GM12878 (cell line): Measurements from ENCODE around the gene DUSP16. TPM values are rescaled to one million over a fixed set of nuclear protein-coding genes. Genes with fewer than 3 reads are reported as not detected.

ENCODE experiments used
- ATAC-seq: fragments of 200-7000 bp; cut with Tn5 transposase; 3 replicates; pipeline ENCODE4 v1.9.1; 2020; ENCODE audit warnings: mild to moderate bottlenecking, moderate library complexity
- BruUV-seq: library from RNA; stranded (reverse); fragments of 400-500 nt; replicated peaks from 2 replicates; lab custom pipeline; 2021; lab: Mats Ljungman, UMichigan
- CTCF ChIA-PET: fragments of 300-600 bp; sonication (Branson Sonifier 250); formaldehyde crosslinking; extraction: SDS; loops from one replicate; lab custom pipeline; 2021; ENCODE audit warnings: inconsistent platforms; lab: Yijun Ruan, JAX
- POLR2A ChIA-PET: fragments of 350-600 bp; formaldehyde crosslinking; extraction: SDS; loops from one replicate; lab custom pipeline; 2021; ENCODE audit warnings: inconsistent platforms; lab: Charles Lee
- RAD21 ChIA-PET: fragments of 300-600 bp; sonication (Branson Sonifier 250); formaldehyde crosslinking; loops from one replicate; lab custom pipeline; 2023; ENCODE audit warnings: antibody characterized with exemption; ENCODE audit not compliant: unreplicated experiment; lab: Charles Lee
- SMC1A ChIA-PET: fragments of 300-600 bp; sonication (Branson Sonifier 250); formaldehyde crosslinking; loops from one replicate; lab custom pipeline; 2023; ENCODE audit not compliant: unreplicated experiment, uncharacterized antibody; lab: Charles Lee
- DNase-seq: peaks from one replicate; pipeline ENCODE4 v3.0.0-alpha.2; 2011; ENCODE audit warnings: low read depth, low spot score
- FAIRE-seq: peaks from 3 replicates; lab custom pipeline; 2011; peaks lifted over from hg19 to GRCh38; lab: Jason Lieb, UNC
- H2AFZ ChIP-seq: 2 replicates; pipeline ENCODE4 v1.6.0; 2011; ENCODE audit warnings: low read depth, low read length, control low read depth; ENCODE audit not compliant: control insufficient read depth
- H3K27ac ChIP-seq: 2 replicates; pipeline ENCODE4 v1.5.1; 2011; ENCODE audit warnings: control low read depth; ENCODE audit not compliant: control insufficient read depth, insufficient read depth
- H3K27me3 ChIP-seq, 2 experiments: replicated peaks in 1 of 2; 2 replicates each; pipeline versions ENCODE4 v1.6.0 to v1.6.1; 2011; ENCODE audit warnings: low read length in 1 of 2; ENCODE audit not compliant: control insufficient read depth in 2 of 2, insufficient read depth in 2 of 2
- H3K36me3 ChIP-seq, 2 experiments: 2 replicates each; pipeline ENCODE4 v1.5.1; 2011; ENCODE audit warnings: low read length in 1 of 2; ENCODE audit not compliant: control insufficient read depth in 2 of 2, insufficient read depth in 2 of 2
- H3K4me1 ChIP-seq: 2 replicates; pipeline ENCODE4 v1.6.1; 2011; ENCODE audit warnings: mild to moderate bottlenecking, low read length, moderate library complexity, mixed read lengths; ENCODE audit not compliant: control insufficient read depth, insufficient read depth
- H3K4me2 ChIP-seq: 2 replicates; pipeline ENCODE4 v1.6.0; 2011; ENCODE audit warnings: control low read depth; ENCODE audit not compliant: control insufficient read depth, insufficient read depth
- H3K4me3 ChIP-seq: fragments of 200-600 bp; sonication (generic); 2 replicates; pipeline ENCODE4 v1.5.1; 2016
- H3K79me2 ChIP-seq: 2 replicates; pipeline ENCODE4 v1.6.0; 2011; ENCODE audit warnings: low read length; ENCODE audit not compliant: control insufficient read depth, insufficient read depth
- H3K9ac ChIP-seq: 2 replicates; pipeline ENCODE4 v1.8.0; 2011; ENCODE audit warnings: low read length, control low read depth, mixed read lengths; ENCODE audit not compliant: control insufficient read depth, insufficient read depth
- H3K9me3 ChIP-seq: replicated peaks from 3 replicates; pipeline ENCODE4 v1.5.1; 2011; ENCODE audit warnings: mild to moderate bottlenecking, low read length; ENCODE audit not compliant: control insufficient read depth, insufficient read depth
- H4K20me1 ChIP-seq: 2 replicates; pipeline ENCODE4 v1.6.0; 2011; ENCODE audit not compliant: control insufficient read depth, insufficient read depth
- BACH1 ChIP-seq: fragments of 450-650 bp; IDR thresholded peaks from 2 replicates; pipeline ENCODE4 v1.6.1; 2017; ENCODE audit warnings: mild to moderate bottlenecking, borderline replicate concordance
- CREM ChIP-seq: IDR thresholded peaks from 2 replicates; pipeline ENCODE4 v1.6.1; 2014; ENCODE audit warnings: antibody characterized with exemption, low read depth
- CTCF ChIP-seq, 3 experiments: IDR thresholded peaks in 2 of 3; conservative IDR thresholded peaks in 1 of 3; 2 replicates each; pipeline ENCODE4 v1.5.1; 2011; ENCODE audit warnings: low read depth in 3 of 3, low read length in 3 of 3, mild to moderate bottlenecking in 3 of 3, control low read depth in 2 of 3, moderate library complexity in 2 of 3, inconsistent platforms in 1 of 3, mixed read lengths in 1 of 3; ENCODE audit not compliant: control insufficient read depth in 2 of 3, insufficient read depth in 1 of 3; ENCODE audit errors: extremely low read depth in 1 of 3
- MAX ChIP-seq: IDR thresholded peaks from 2 replicates; pipeline ENCODE4 v1.6.1; 2012; ENCODE audit warnings: low read depth, low read length, improper control_type of control experiment
- MTA2 ChIP-seq: fragments of 450-650 bp; IDR thresholded peaks from 2 replicates; pipeline ENCODE4 v1.6.1; 2016; ENCODE audit warnings: low read depth, mild to moderate bottlenecking, moderate library complexity
- STAT1 ChIP-seq: fragments of 450-650 bp; conservative IDR thresholded peaks from 2 replicates; pipeline ENCODE4 v1.6.1; 2014; ENCODE audit warnings: antibody characterized with exemption, mild to moderate bottlenecking
- TARDBP ChIP-seq: IDR thresholded peaks from 2 replicates; pipeline ENCODE4 v1.6.1; 2016; ENCODE audit warnings: borderline replicate concordance
- USF2 ChIP-seq: IDR thresholded peaks from 2 replicates; pipeline ENCODE4 v1.6.1; 2011; ENCODE audit warnings: low read depth, low read length, improper control_type of control experiment, borderline replicate concordance
- ZBTB11 ChIP-seq: fragments of 450-650 bp; formaldehyde crosslinking; IDR thresholded peaks from 2 replicates; pipeline ENCODE4 v1.5.0; 2022; ENCODE audit warnings: mild to moderate bottlenecking, missing genetic modification characterization
- ZBTB40 ChIP-seq: fragments of 450-650 bp; IDR thresholded peaks from 2 replicates; pipeline ENCODE4 v1.6.1; 2016; ENCODE audit warnings: mild to moderate bottlenecking, moderate library complexity, borderline replicate concordance
- WGBS: methylation state at CpG from one replicate; pipeline ENCODE4 v1.1.6; 2016; ENCODE audit warnings: low lambda C conversion rate; ENCODE audit not compliant: insufficient replicate concordance, insufficient coverage; ENCODE audit errors: missing lambda C conversion rate; 5-methylcytosine and 5-hydroxymethylcytosine counted together
- in situ Hi-C: fragments of 300-500 bp; cut with MboI; formaldehyde crosslinking; loops from 9 replicates; pipeline ENCODE4 v1.14.3; 2018; ENCODE audit warnings: mixed read lengths
- intact Hi-C: fragments of 100-400 bp; cut with micrococcal nuclease; formaldehyde crosslinking; loops from one replicate; pipeline ENCODE4 v1.14.2; 2022; ENCODE audit not compliant: unreplicated experiment
- polyA plus RNA-seq, 11 experiments: library from polyadenylated mRNA; depleted of rRNA in 4 of 11; unstranded in 6 of 11; stranded (reverse) in 5 of 11; fragments of >200 nt; fragmentation: Nextera tagmentation in 4 of 11; fragmentation: Illumina TruSeq in 1 of 11; extraction: Ambion mirVana in 4 of 11; extraction: Trizol in 1 of 11; gene quantifications; 1 replicate in 1 of 11; 2 replicates in 10 of 11; pipeline versions ENCODE4 v1.2.1 to v1.2.3, GENCODE V29; 2011 to 2016; ENCODE audit warnings: inconsistent platforms in 2 of 11, missing spikeins in 2 of 11, low read depth in 1 of 11
- total RNA-seq, 4 experiments: library from RNA; depleted of rRNA in 3 of 4; stranded (reverse); fragments of >200 nt in 3 of 4; fragmentation: Illumina TruSeq in 1 of 4; extraction: Trizol in 1 of 4; gene quantifications; 2 replicates each; pipeline versions ENCODE4 v1.2.1 to v1.2.3, GENCODE V29; 2013 to 2021

DUSP16 gene
- total and polyA plus RNA-seq, 10 of the 15 experiments (the other 5 are each of a cell fraction or from before 2014, with no cell fraction given): 3.9 to 75.3 (median 26.8) TPM

- no peaks in the 10 kb centered on the region for H3K79me2 ChIP-seq
- in situ Hi-C loops: no loop called here
- ATAC-seq: no peak
- H3K27ac ChIP-seq: no peak overlapping the region
- ChIA-PET RAD21 (interaction anchor here (1.0 to 1.6 kb wide), 2 partner anchors 13 to 76 kb away, joined by 3 to 6 read pairs; no protein-coding TSS in a partner anchor), CTCF (interaction anchor here (1.0 to 1.3 kb wide), 3 partner anchors 13 to 76 kb away, joined by 3 to 5 read pairs (median 4); no protein-coding TSS in a partner anchor), POLR2A (interaction anchor here (0.6 to 1.0 kb wide), 6 partner anchors 13 to 1076 kb away, joined by 3 to 6 read pairs (median 4); partner anchors contain the start of gene DUSP16), SMC1A (interaction anchor here (0.7 to 2.0 kb wide), 6 partner anchors 12 to 155 kb away, joined by 3 to 9 read pairs (median 4); no protein-coding TSS in a partner anchor)
- WGBS: 79% methylated on average over 7 of the region's 8 CpGs
- intact Hi-C loops: no loop called here
- no peak overlapping the region for H3K9ac ChIP-seq
- H3K4me3 ChIP-seq: no peak overlapping the region
- H3K4me2 ChIP-seq: no peak overlapping the region
- H3K9me3 ChIP-seq: no peaks in the 10 kb centered on the region
- no peaks in the 10 kb centered on the region for H3K27me3 ChIP-seq
- no peak overlapping the region for H2AFZ ChIP-seq
- BruUV-seq: no TSS peak
- no peaks in the 10 kb centered on the region for H4K20me1 ChIP-seq
- H3K4me1 ChIP-seq: peaks cover 9% of the 10 kb centered on the region; the same call in 1 of the 2 replicates
- no peak for FAIRE-seq
- peaks cover 0 to 1% of the 10 kb centered on the region in 2 experiments; a peak in 2 of 4 replicates for H3K36me3 ChIP-seq
- DNase-seq: no peak
- TF ChIP-seq ZBTB40 (no peak), BACH1 (no peak), MTA2 (no peak), USF2 (no peak), ZBTB11 (no peak), CREM (no peak), STAT1 (no peak), MAX (no peak), CTCF (IDR thresholded peaks at IDR 0.05 in 2 of 3, conservative IDR thresholded peaks at IDR 0.05 in 1 of 3; ENCODE audit: control insufficient read depth in 2 of 3, extremely low read depth in 1 of 3, insufficient read depth in 1 of 3, low read depth in 3 of 3, low read length in 3 of 3) (no peak), TARDBP (no peak)
Measured at GRCh38 chr12:12460935-12461922, 101.4 kb downstream of the DUSP16 start.
